ENCODE results near the gene TRAF2. TPM values are rescaled to one million over a fixed set of nuclear protein-coding genes. Genes with fewer than 3 reads are reported as not detected.

TRAF2 gene
- total and polyA plus RNA-seq, 2 of the 8 experiments (the other 6 are each of a cell fraction or from before 2014, with no cell fraction given) = 26.9 to 50.2 TPM

- ChIA-PET POLR2A (ENCODE audit: partially characterized antibody) (interaction anchor here (1.3 to 16.2 kb wide), 5 partner anchors 8 to 195 kb away, joined by 3 to 248 read pairs (median 4); partner anchors contain the start of genes AJM1 and EDF1), CTCF (ENCODE audit: partially characterized antibody) (interaction anchor here (0.7 to 1.6 kb wide), 2 partner anchors 23 to 62 kb away, joined by 3 to 4 read pairs; partner anchors contain the start of gene CCDC183)
- no peak overlapping the region for H2BK20ac ChIP-seq (ENCODE audit: low read length)
- no peak overlapping the region for H3K56ac ChIP-seq (replicated peaks; ENCODE audit: insufficient read length, low read depth, low read length)
- TF ChIP-seq EGR1 (IDR thresholded peaks at IDR 0.05; ENCODE audit: borderline replicate concordance, low read depth, low read length) (peak; percentile 40; the same call in 1 of the 2 replicates), POLR2A (IDR thresholded peaks at IDR 0.05; ENCODE audit: control extremely low read depth in 1 of 2, low read depth in 2 of 2, low read length in 2 of 2) (peak in 1 of 2 experiments; percentile 20; a peak in 1 of 3 replicates), GABPA (IDR thresholded peaks at IDR 0.05; ENCODE audit: borderline replicate concordance, insufficient read depth, low read length) (no peak), POLR2AphosphoS5 (IDR thresholded peaks at IDR 0.05; ENCODE audit: low read depth, low read length) (peak; percentile 41; the same call in 1 of the 2 replicates), KDM1A (IDR thresholded peaks at IDR 0.05; ENCODE audit: borderline replicate concordance, low read length) (peak; percentile 56; the same call in 1 of the 2 replicates)
- H4K5ac ChIP-seq (ENCODE audit: insufficient read length, low read depth, low read length) = no peak overlapping the region
- H3K18ac ChIP-seq (ENCODE audit: extremely low read depth, low read length) = no peak overlapping the region; the same call in 1 of the 2 replicates
- no peaks in the 10 kb centered on the region for H3K27me3 ChIP-seq (replicated peaks in 1 of 4; ENCODE audit: control insufficient read depth in 3 of 4, extremely low read depth in 1 of 4, insufficient read depth in 3 of 4, low read length in 3 of 4)
- no peak overlapping the region for H3K4me2 ChIP-seq (ENCODE audit: insufficient read depth in 1 of 2, low read depth in 2 of 2, low read length in 2 of 2)
- H3K9ac ChIP-seq (replicated peaks in 1 of 4; ENCODE audit: extremely low read depth in 1 of 4, low read depth in 3 of 4, low read length in 3 of 4) = no peak overlapping the region
- H4K8ac ChIP-seq (ENCODE audit: extremely low read depth, insufficient read depth, low read length) = peak overlapping the region; percentile 25
- no peak overlapping the region for H3K4ac ChIP-seq (replicated peaks; ENCODE audit: insufficient read length, low read depth, low read length)
- H3K4me1 ChIP-seq (replicated peaks in 1 of 4; ENCODE audit: control insufficient read depth in 3 of 4, insufficient read depth in 4 of 4, low read length in 3 of 4) = no peaks in the 10 kb centered on the region; a peak in 1 of 7 replicates
- H2BK12ac ChIP-seq (ENCODE audit: low read depth, low read length) = no peak overlapping the region
- no peaks in the 10 kb centered on the region for H3K79me1 ChIP-seq (ENCODE audit: low read depth, low read length)
- no peak overlapping the region for H2AK5ac ChIP-seq (ENCODE audit: low read depth, low read length)
- H3K36me3 ChIP-seq (ENCODE audit: control insufficient read depth in 2 of 4, insufficient read depth in 4 of 4, low read length in 3 of 4) = peaks cover 4 to 18% (median 15%) of the 10 kb centered on the region in 4 experiments; a peak in 7 of 8 replicates
- no peaks in the 10 kb centered on the region for H3K23me2 ChIP-seq (ENCODE audit: low read depth, low read length)
- 89% methylated on average over 16 of the region's 29 CpGs; no CpG with 5 or more reads in 1 of the 2 experiments for WGBS, 2 experiments (ENCODE audit: extremely low coverage in 1 of 2, insufficient coverage in 1 of 2, insufficient read length in 1 of 2, insufficient replicate concordance in 2 of 2, low coverage in 1 of 2, low lambda C conversion rate in 2 of 2, missing lambda C conversion rate in 1 of 2)
- FAIRE-seq = no peak
- H4K20me1 ChIP-seq (replicated peaks in 1 of 2; ENCODE audit: control insufficient read depth in 1 of 2, insufficient read depth in 2 of 2, low read length in 2 of 2) = peaks cover 0 to 25% of the 10 kb centered on the region in 2 experiments
- H3K14ac ChIP-seq (ENCODE audit: insufficient read length) = no peak overlapping the region
- peak in 1 of 2 experiments; percentile 56 for DNase-seq (ENCODE audit: low read depth in 1 of 2, low spot score in 2 of 2)
- H2BK15ac ChIP-seq (ENCODE audit: low read length) = no peak overlapping the region
- H4K91ac ChIP-seq (replicated peaks; ENCODE audit: insufficient read length, low read length) = no peak overlapping the region
- H2BK5ac ChIP-seq (ENCODE audit: low read depth, low read length) = no peak overlapping the region
- H2BK120ac ChIP-seq (replicated peaks; ENCODE audit: low read depth, low read length) = no peak overlapping the region
- no peak overlapping the region for H3K27ac ChIP-seq (ENCODE audit: low read depth, low read length)
- H3K9me3 ChIP-seq (ENCODE audit: insufficient read depth in 2 of 2, low read depth in 1 of 2, low read length in 1 of 2) = no peaks in the 10 kb centered on the region
- no peak overlapping the region for H3K23ac ChIP-seq (ENCODE audit: insufficient read length)
- no peak overlapping the region for H2AFZ ChIP-seq (ENCODE audit: low read length)
- no peaks in the 10 kb centered on the region for H3K79me2 ChIP-seq (ENCODE audit: control insufficient read depth in 1 of 2, insufficient read depth in 2 of 2, low read length in 2 of 2)
- H3K4me3 ChIP-seq (ENCODE audit: extremely low read depth in 1 of 4, insufficient read depth in 2 of 4, low read depth in 3 of 4, low read length in 4 of 4) = no peak overlapping the region
Measured at GRCh38 chr9:136857581-136858412, 28.5 kb upstream of the TRAF2 start.

All from H1 (cell line).